Omental fat pad (tissue), 4 donors: Measurements from ENCODE around the gene PEX5L. TPM values are rescaled to one million over a fixed set of nuclear protein-coding genes. Genes with fewer than 3 reads are reported as not detected.

Source experiments
- ATAC-seq: fragments of 150-250 bp; one replicate; pipeline ENCODE4 v1.9.1; 2016; ENCODE audit warnings: mild to moderate bottlenecking, moderate library complexity; ENCODE audit not compliant: low FRiP score
- DNase-seq: peaks from one replicate; pipeline ENCODE4 v3.0.0-alpha.2; 2019; ENCODE audit warnings: low spot score
- total RNA-seq, 4 donors: library from RNA; depleted of rRNA; stranded (reverse); fragments of >200 nt; gene quantifications; one replicate each; pipeline ENCODE4 v1.1.0, GENCODE V29; 2016
- TF ChIP-seq, protein P1 (sequence below), 3 donors: fragments of 450-650 bp; IDR thresholded peaks; one replicate each; pipeline ENCODE4 v1.5.1; 2016 to 2017; ENCODE audit warnings: antibody characterized with exemption in 3 of 3, mild to moderate bottlenecking in 3 of 3, moderate library complexity in 2 of 3

Gene PEX5L
- total RNA-seq, 4 donors from 2014 or later, result 0.72 to 6.3 (median 1.1) TPM; not detected in 1

DNA sequence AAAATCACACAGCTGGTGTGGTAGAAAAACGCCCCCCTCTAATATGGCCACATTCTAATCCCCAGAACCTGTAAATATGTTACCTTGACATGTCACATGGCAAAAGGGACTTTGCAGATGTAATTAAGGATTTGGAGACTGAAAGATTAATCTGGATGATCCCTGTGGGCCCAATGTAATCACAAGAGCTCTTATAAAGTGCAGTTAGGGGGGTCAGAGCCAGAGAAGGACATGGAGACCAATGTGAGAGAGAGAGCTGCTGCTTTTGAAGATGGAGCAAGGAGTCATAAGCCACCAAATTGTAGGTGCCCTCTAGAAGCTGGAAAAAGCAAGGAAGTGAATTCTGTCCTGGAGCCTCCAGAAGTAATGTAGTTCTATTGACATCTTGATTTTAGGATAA, 152.6 kb downstream of the PEX5L start:
- TF ChIP-seq, protein P1, sequence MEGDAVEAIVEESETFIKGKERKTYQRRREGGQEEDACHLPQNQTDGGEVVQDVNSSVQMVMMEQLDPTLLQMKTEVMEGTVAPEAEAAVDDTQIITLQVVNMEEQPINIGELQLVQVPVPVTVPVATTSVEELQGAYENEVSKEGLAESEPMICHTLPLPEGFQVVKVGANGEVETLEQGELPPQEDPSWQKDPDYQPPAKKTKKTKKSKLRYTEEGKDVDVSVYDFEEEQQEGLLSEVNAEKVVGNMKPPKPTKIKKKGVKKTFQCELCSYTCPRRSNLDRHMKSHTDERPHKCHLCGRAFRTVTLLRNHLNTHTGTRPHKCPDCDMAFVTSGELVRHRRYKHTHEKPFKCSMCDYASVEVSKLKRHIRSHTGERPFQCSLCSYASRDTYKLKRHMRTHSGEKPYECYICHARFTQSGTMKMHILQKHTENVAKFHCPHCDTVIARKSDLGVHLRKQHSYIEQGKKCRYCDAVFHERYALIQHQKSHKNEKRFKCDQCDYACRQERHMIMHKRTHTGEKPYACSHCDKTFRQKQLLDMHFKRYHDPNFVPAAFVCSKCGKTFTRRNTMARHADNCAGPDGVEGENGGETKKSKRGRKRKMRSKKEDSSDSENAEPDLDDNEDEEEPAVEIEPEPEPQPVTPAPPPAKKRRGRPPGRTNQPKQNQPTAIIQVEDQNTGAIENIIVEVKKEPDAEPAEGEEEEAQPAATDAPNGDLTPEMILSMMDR (IDR thresholded peaks at IDR 0.05), result no peak
- ATAC-seq, result no peak
- DNase-seq, result no peak

DNA sequence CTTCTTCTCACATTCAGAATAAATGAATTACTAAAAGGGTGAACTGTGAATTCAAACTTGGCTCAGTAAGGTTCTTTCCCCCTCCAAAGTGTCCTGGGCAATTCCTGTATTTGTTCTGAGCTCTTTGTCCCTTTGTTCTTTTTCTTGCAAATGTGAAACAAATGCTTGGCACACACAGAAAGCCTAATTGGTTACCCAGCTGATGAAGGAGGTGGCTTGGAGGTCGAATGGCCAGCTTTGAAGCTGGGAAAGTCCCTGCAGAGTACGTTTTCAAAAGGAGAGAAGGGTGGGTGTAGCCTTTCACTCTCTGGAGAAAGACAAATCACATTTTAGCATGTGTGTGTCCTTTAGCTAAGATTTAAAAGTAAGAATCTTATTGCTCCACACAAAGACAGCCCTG, 154.4 kb downstream of the PEX5L start:
- TF ChIP-seq, protein P1 (IDR thresholded peaks at IDR 0.05), result no peak
- ATAC-seq, result no peak
- DNase-seq, result no peak

DNA sequence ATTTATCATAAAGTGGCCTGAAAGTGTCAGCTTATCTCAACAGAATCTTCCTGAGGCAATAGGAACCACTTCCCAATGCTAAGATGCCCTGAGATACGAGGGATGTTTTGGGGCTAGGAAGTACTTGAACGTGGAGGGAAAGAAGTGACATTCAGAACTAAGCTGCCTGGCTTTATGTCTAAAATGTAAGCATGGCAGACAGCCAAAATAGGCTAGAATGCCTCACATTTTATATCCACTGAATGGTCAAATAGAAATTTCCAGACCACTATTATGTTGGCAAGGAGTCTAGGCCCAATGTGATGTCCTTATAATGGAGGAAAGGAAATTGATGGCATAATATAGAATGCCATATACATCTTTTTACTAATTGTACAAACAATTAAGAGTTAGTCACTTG, 154.9 kb downstream of the PEX5L start:
- DNase-seq (no peak), ATAC-seq (no peak)
- TF ChIP-seq, protein P1 (IDR thresholded peaks at IDR 0.05), result no peak

DNA sequence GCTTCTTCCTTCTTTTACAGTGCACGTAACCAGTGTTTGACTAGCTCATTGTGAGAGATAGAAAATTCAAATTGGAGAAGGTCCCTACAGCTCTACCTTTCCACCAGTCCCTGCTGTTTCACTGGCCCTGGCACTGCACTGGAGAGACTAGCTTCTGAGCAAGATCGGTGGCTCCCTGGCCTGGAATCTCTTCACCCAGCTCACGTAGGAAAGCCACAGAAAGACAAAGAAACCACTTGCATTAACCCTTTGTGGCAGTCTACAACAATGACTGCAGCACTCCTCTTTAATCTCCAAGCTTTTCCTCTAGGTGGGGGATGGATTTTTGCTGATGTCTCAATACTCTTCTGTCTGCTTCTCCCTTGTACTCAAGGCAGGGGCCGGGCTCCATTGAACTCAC, 155.9 kb downstream of the PEX5L start:
- DNase-seq, result no peak
- ATAC-seq, result no peak
- TF ChIP-seq, protein P1 (IDR thresholded peaks at IDR 0.05), result no peak

DNA sequence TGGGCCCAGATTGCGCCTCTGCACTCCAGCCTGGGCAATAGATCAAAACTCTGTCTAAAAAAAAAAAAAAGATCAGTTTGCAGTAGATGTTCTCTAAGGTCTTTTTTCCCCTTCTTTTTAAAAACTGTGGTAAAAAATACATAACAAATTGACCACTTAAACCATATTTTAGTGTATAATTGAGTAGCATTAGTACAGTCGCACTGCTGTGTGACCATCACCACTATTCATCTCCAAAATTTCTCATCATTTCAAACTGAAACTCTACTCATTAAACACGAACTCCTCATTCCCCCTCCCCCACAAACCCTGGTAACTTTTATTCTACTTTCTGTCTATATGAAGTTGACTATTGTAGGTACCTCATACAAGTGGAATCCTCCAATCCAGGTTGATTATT, 160.3 kb downstream of the PEX5L start:
- TF ChIP-seq, protein P1 (IDR thresholded peaks at IDR 0.05), result no peak
- ATAC-seq, result no peak
- DNase-seq, result no peak

DNA sequence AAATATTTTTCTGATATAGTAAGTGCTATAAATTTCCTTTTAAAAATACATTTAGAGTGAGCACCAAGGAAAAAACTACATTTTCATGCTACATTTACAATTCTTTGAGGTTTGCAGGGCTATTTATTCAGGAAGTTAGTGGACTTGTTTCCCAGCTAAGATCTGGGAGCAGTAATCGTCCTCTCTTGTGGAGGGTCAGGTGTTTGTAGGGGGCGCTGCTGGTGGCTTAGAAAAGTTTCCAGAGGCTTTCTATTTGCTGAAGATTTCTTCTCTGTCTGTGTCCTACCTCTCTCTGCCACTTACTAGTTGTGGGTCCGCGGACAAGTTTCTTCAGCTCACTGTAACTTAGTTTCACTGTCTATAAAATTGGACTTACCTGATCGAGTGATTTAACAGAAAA, 163.9 kb downstream of the PEX5L start:
- ATAC-seq, result no peak
- TF ChIP-seq, protein P1 (IDR thresholded peaks at IDR 0.05), result no peak
- no peak for DNase-seq

DNA sequence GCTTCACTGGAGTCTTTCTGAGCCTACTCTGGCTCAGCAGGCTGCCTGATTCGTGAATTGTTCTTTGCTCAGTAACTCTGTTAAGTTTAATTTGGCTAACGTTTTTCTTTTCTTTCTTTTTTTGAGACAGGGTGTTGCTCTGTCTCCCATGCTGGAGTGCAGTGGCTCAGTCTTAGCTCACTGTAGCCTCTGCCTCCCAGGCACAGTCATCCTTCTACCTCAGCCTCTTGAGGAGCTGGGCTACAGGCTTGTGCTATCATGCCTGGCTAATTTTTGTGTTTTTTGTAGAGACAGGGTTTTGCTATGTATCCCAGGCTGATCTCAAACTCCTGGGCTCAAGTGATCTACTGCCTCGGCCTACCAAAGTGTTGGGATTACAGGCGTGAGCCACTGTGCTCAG, 165.0 kb downstream of the PEX5L start:
- ATAC-seq, result no peak

More for the DNA sequence above, 165.0 kb downstream of the PEX5L start:
- TF ChIP-seq, protein P1 (IDR thresholded peaks at IDR 0.05), result no peak
- no peak for DNase-seq
